Fibroblast of lung (primary cell): ENCODE results near the gene AARS1.

ENCODE experiments used
- CTCF ChIP-seq, 2 donors: IDR thresholded peaks in 1 of 2; conservative IDR thresholded peaks in 1 of 2; 1 replicate in 1 of 2; 2 replicates in 1 of 2; pipeline ENCODE4 v1.5.1; 2011 to 2012; ENCODE audit warnings: low read length in 2 of 2, control low read depth in 1 of 2, inconsistent platforms in 1 of 2, low read depth in 1 of 2, mild to moderate bottlenecking in 1 of 2
- EZH2 ChIP-seq: IDR thresholded peaks from 2 replicates; pipeline ENCODE4 v1.5.1; 2012; ENCODE audit warnings: low read length, control low read depth, mild to moderate bottlenecking; ENCODE audit errors: missing control alignments

GRCh38 chr16:70258946-70259345 lies 30.4 kb downstream of the AARS1 start:
- TF ChIP-seq EZH2 = no peak
- TF ChIP-seq CTCF (conservative IDR thresholded peaks at IDR 0.05 in 1 of 2, IDR thresholded peaks at IDR 0.05 in 1 of 2; ENCODE audit: low read depth in 1 of 2, low read length in 2 of 2) = no peak
